ENCODE results near the gene ITGAD.

Gene ITGAD

DNA sequence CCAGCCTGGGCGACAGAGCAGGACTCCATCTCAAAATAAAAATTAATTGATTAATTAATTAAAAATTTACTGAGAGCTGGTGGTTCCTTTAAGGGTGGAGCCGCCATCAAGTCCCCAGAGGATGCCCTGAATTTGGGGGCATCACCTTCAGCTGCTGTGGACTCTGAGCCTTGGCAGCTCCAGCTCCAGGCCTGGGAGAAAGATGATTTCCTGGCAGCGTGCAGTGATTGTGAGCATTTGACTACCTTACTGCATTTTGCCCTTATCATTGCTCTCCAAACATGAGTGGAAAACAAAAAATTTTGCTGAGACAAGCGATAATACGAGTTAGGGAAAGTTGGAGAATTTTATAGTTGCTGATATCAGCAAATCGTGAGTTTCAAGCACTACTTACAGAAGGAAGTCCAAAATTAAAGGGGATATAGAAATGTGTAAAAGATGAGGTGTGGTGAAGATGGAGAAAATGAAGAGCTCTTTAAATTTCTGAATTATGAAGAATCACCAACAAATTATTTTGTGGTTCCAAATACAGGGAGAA is 2.6 kb upstream of the ITGAD start:
- H3K36me3 ChIP-seq (ENCODE audit: control insufficient read depth, insufficient read depth, low read length), result no peaks in the 10 kb centered on the region
- no peak overlapping the region for H3K4me3 ChIP-seq (replicated peaks; ENCODE audit: low read depth, low read length)
- TF ChIP-seq, protein P1, sequence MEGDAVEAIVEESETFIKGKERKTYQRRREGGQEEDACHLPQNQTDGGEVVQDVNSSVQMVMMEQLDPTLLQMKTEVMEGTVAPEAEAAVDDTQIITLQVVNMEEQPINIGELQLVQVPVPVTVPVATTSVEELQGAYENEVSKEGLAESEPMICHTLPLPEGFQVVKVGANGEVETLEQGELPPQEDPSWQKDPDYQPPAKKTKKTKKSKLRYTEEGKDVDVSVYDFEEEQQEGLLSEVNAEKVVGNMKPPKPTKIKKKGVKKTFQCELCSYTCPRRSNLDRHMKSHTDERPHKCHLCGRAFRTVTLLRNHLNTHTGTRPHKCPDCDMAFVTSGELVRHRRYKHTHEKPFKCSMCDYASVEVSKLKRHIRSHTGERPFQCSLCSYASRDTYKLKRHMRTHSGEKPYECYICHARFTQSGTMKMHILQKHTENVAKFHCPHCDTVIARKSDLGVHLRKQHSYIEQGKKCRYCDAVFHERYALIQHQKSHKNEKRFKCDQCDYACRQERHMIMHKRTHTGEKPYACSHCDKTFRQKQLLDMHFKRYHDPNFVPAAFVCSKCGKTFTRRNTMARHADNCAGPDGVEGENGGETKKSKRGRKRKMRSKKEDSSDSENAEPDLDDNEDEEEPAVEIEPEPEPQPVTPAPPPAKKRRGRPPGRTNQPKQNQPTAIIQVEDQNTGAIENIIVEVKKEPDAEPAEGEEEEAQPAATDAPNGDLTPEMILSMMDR (IDR thresholded peaks at IDR 0.05; ENCODE audit: insufficient read depth, low read length, poor library complexity, severe bottlenecking), result no peak
- no peak for DNase-seq (ENCODE audit: extremely low read depth, insufficient read length)
- H3K27me3 ChIP-seq (replicated peaks; ENCODE audit: control insufficient read depth, insufficient read depth, low read length), result no peaks in the 10 kb centered on the region; the same call in 1 of the 2 replicates

DNA sequence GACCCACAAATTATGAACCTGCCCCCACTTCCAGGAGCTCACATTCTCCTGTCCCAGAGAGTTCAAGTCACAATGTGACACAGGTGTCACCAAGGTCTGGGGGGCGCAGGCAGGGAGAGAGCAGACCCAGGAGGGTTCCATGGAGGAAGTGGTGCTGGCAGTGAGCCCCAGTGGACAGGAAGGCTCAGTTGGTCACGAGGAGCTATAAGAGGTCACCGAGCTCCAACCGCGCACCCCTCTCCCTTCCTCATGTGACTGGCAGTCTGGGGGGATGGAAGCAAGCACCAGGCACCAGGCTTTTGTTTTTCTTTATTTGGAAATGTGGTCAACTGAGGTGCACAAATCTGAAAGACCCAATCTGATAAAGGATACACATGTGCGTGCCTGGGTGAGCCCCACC is 2.5 kb downstream of the ITGAD start:
- H3K4me3 ChIP-seq (replicated peaks; ENCODE audit: low read depth, low read length), result no peak overlapping the region

GRCh38 chr16:31397096-31397660 is 4.0 kb downstream of the ITGAD start:
- no peak overlapping the region for H3K4me3 ChIP-seq (replicated peaks; ENCODE audit: low read depth, low read length)
- H3K36me3 ChIP-seq (ENCODE audit: control insufficient read depth, insufficient read depth, low read length), result no peaks in the 10 kb centered on the region
- TF ChIP-seq, protein P1 (IDR thresholded peaks at IDR 0.05; ENCODE audit: insufficient read depth, low read length, poor library complexity, severe bottlenecking), result no peak
- no peaks in the 10 kb centered on the region for H3K27me3 ChIP-seq (replicated peaks; ENCODE audit: control insufficient read depth, insufficient read depth, low read length)
- DNase-seq (ENCODE audit: extremely low read depth, insufficient read length), result no peak

More for the DNA sequence above, 2.5 kb downstream of the ITGAD start:
- TF ChIP-seq, protein P1 (IDR thresholded peaks at IDR 0.05; ENCODE audit: insufficient read depth, low read length, poor library complexity, severe bottlenecking), result no peak
- no peak for DNase-seq (ENCODE audit: extremely low read depth, insufficient read length)
- Histone ChIP-seq H3K27me3 (replicated peaks; ENCODE audit: control insufficient read depth, insufficient read depth, low read length) (no peaks in the 10 kb centered on the region), H3K36me3 (ENCODE audit: control insufficient read depth, insufficient read depth, low read length) (no peaks in the 10 kb centered on the region)

DNA sequence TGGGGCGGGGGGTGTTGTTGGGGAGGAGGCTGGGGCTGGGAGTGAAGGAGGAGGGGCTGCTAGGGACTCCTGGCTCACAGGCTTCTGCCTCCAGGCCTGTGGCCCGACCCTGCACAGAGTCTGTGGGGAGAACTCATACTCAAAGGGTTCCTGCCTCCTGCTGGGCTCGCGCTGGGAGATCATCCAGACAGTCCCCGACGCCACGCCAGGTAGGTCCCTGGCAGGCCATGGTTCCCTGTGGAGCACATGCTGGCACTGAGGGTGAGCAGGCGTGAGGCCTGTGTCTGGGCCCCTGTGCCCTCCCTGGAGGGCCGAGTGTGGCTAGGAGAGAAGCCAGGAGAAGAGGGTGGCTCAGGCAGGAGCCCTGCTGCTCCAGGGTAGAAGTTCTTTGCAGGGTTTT is 4.6 kb downstream of the ITGAD start:
- no peaks in the 10 kb centered on the region for H3K36me3 ChIP-seq (ENCODE audit: control insufficient read depth, insufficient read depth, low read length)
- no peak overlapping the region for H3K4me3 ChIP-seq (replicated peaks; ENCODE audit: low read depth, low read length)
- H3K27me3 ChIP-seq (replicated peaks; ENCODE audit: control insufficient read depth, insufficient read depth, low read length), result no peaks in the 10 kb centered on the region
- TF ChIP-seq, protein P1 (IDR thresholded peaks at IDR 0.05; ENCODE audit: insufficient read depth, low read length, poor library complexity, severe bottlenecking), result no peak
- DNase-seq (ENCODE audit: extremely low read depth, insufficient read length), result no peak

GRCh38 chr16:31400191-31400590 is 7.1 kb downstream of the ITGAD start:
- H3K4me3 ChIP-seq (replicated peaks; ENCODE audit: low read depth, low read length), result no peak overlapping the region
- no peaks in the 10 kb centered on the region for H3K36me3 ChIP-seq (ENCODE audit: control insufficient read depth, insufficient read depth, low read length)
- TF ChIP-seq, protein P1 (IDR thresholded peaks at IDR 0.05; ENCODE audit: insufficient read depth, low read length, poor library complexity, severe bottlenecking), result no peak
- DNase-seq (ENCODE audit: extremely low read depth, insufficient read length), result no peak
- H3K27me3 ChIP-seq (replicated peaks; ENCODE audit: control insufficient read depth, insufficient read depth, low read length), result no peaks in the 10 kb centered on the region

DNA sequence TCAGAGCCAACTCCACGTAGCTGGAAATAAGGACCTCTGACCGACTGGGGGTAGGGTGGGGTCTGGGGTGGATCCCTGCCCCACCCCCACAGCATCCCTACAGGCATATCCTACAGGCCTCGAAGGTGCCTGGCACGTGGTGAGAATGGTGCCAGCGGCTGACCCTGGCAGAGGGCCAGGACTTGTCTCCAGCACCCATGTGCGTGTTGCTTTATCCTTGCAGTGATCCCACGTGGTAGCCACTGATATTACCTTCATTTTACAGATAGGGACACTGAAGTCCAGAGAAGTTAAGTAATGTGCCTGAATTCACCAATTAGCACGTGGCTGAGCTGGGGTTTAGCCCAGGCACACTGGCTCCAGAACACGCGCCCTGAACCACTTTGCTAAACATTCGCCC is 8.3 kb downstream of the ITGAD start:
- DNase-seq (ENCODE audit: extremely low read depth, insufficient read length), result no peak
- Histone ChIP-seq H3K27me3 (replicated peaks; ENCODE audit: control insufficient read depth, insufficient read depth, low read length) (no peaks in the 10 kb centered on the region), H3K4me3 (replicated peaks; ENCODE audit: low read depth, low read length) (no peak overlapping the region), H3K36me3 (ENCODE audit: control insufficient read depth, insufficient read depth, low read length) (no peaks in the 10 kb centered on the region)
- TF ChIP-seq, protein P1 (IDR thresholded peaks at IDR 0.05; ENCODE audit: insufficient read depth, low read length, poor library complexity, severe bottlenecking), result no peak

All from GM06990 (cell line).